Astrocyte (in vitro differentiated cells and primary cell): ENCODE data around the gene GAMT.
"Not testable (repeated sequence)": the region's sequence is repeated elsewhere in the genome, so short reads cannot be mapped to it uniquely, and the experiment has no call there.

Experiments
- EZH2 ChIP-seq: IDR thresholded peaks from 2 replicates; pipeline ENCODE4 v1.6.1; 2012; ENCODE audit warnings: mild to moderate bottlenecking, low read length, inconsistent platforms; ENCODE audit not compliant: insufficient read depth
- TF ChIP-seq, protein P1 (sequence below): IDR thresholded peaks from 2 replicates; pipeline ENCODE4 v1.5.1; 2011; ENCODE audit warnings: low read depth, mild to moderate bottlenecking, inconsistent platforms, low read length, moderate library complexity; ENCODE audit not compliant: insufficient read depth

DNA sequence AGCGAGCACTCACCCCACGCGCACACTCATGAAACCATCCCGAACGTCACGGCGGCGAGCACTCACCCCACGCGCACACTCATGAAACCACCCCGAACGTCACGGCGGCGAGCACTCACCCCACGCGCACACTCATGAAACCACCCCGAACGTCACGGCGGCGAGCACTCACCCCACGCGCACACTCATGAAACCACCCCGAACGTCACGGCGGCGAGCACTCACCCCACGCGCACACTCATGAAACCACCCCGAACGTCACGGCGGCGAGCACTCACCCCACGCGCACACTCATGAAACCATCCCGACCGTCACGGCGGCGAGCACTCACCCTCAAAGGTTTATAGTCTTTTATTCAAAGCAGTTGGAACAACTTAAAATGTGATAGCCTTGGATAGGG lies 18.7 kb upstream of the GAMT start:
- TF ChIP-seq, protein P1, sequence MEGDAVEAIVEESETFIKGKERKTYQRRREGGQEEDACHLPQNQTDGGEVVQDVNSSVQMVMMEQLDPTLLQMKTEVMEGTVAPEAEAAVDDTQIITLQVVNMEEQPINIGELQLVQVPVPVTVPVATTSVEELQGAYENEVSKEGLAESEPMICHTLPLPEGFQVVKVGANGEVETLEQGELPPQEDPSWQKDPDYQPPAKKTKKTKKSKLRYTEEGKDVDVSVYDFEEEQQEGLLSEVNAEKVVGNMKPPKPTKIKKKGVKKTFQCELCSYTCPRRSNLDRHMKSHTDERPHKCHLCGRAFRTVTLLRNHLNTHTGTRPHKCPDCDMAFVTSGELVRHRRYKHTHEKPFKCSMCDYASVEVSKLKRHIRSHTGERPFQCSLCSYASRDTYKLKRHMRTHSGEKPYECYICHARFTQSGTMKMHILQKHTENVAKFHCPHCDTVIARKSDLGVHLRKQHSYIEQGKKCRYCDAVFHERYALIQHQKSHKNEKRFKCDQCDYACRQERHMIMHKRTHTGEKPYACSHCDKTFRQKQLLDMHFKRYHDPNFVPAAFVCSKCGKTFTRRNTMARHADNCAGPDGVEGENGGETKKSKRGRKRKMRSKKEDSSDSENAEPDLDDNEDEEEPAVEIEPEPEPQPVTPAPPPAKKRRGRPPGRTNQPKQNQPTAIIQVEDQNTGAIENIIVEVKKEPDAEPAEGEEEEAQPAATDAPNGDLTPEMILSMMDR, result not testable (repeated sequence)
- TF ChIP-seq EZH2, result not testable (repeated sequence)
